HG03521 (cell line): ENCODE data around the gene GTF3A.

Experiments used
- ATAC-seq: cut with Tn5 transposase; IDR thresholded peaks from one replicate; pipeline ENCODE4 v1.9.1; 2021; ENCODE audit warnings: mild to moderate bottlenecking, moderate library complexity; ENCODE audit not compliant: unreplicated experiment

Gene GTF3A

GRCh38 chr13:27446986-27447583 is 22.7 kb downstream of the GTF3A start:
- ATAC-seq = no peak

- ATAC-seq = no peak
Measured at GRCh38 chr13:27448308-27448707, 23.9 kb downstream of the GTF3A start.

- no peak for ATAC-seq
Measured at GRCh38 chr13:27449081-27449603, 24.7 kb downstream of the GTF3A start.

- ATAC-seq = peak; percentile 83
Measured at GRCh38 chr13:27449936-27450828, 25.8 kb downstream of the GTF3A start, which contains the start of gene MTIF3. Gene MTIF3 (minus strand): TSS chr13:27450564. CDS start chr13:27440448, 10,116 bp downstream.

GRCh38 chr13:27450921-27451471 is 26.6 kb downstream of the GTF3A start:
- ATAC-seq = no peak

- ATAC-seq = no peak
Measured at GRCh38 chr13:27455331-27455855, 31.0 kb downstream of the GTF3A start.

GRCh38 chr13:27461940-27462584 is 37.6 kb downstream of the GTF3A start:
- ATAC-seq = no peak

GRCh38 chr13:27463500-27463899 is 39.1 kb downstream of the GTF3A start:
- no peak for ATAC-seq

- ATAC-seq = no peak
Measured at GRCh38 chr13:27465611-27466010, 41.2 kb downstream of the GTF3A start.

- no peak for ATAC-seq
Measured at GRCh38 chr13:27466513-27466912, 42.1 kb downstream of the GTF3A start.

- ATAC-seq = no peak
Measured at GRCh38 chr13:27470075-27470820, 45.8 kb downstream of the GTF3A start.

- ATAC-seq = no peak
Measured at GRCh38 chr13:27472441-27472840, 48.0 kb downstream of the GTF3A start.

- ATAC-seq = no peak
Measured at GRCh38 chr13:27472941-27473340, 48.5 kb downstream of the GTF3A start.

- ATAC-seq = no peak
Measured at GRCh38 chr13:27474751-27475268, 50.4 kb downstream of the GTF3A start.

- peak; percentile 60 for ATAC-seq
Measured at GRCh38 chr13:27476943-27477703, 52.7 kb downstream of the GTF3A start.

- no peak for ATAC-seq
Measured at GRCh38 chr13:27481766-27482165, 57.3 kb downstream of the GTF3A start.

- ATAC-seq = peak; percentile 84
Measured at GRCh38 chr13:27482983-27483382, 58.6 kb downstream of the GTF3A start.

- peak; percentile 12 for ATAC-seq
Measured at GRCh38 chr13:27483421-27483820, 59.0 kb downstream of the GTF3A start.
